Thoracic aorta endothelial cell (primary cell): ENCODE results near the gene ZNF100. TPM values are rescaled to one million over a fixed set of nuclear protein-coding genes. Genes with fewer than 3 reads are reported as not detected.

Experiments
- small RNA-seq: library from RNA; depleted of rRNA; stranded (forward); fragments of <200 nt; gene quantifications from one replicate; pipeline ENCODE3, GENCODE V24; 2012
- total RNA-seq: library from RNA; depleted of rRNA; stranded (reverse); fragments of >200 nt; gene quantifications from 2 replicates; pipeline ENCODE4 v1.2.3, GENCODE V29; 2012

ZNF100 gene
- total RNA-seq: 10.0 and 12.4 TPM in 2 replicates

GRCh38 chr19:21767065-21767800 lies at the start of gene ZNF100:
Gene ZNF100, minus strand, starts transcription at chr19:21767579. Its CDS starts 150 bp downstream, at chr19:21767429.

Small RNA genes within 50 kb of the gene (small RNA-seq; reads per million reads assigned to genes)
- not detected for gene VN1R84P

Other genes starting within 250 kb of the ZNF100 start
- gene ZNF43, start 68.6 kb upstream of the ZNF100 start, total RNA-seq: 14.1 and 14.3 TPM in 2 replicates
- 0.13 and 0.14 TPM in 2 replicates for gene ZNF208, start 243.4 kb upstream of the ZNF100 start, total RNA-seq